Spinal cord (tissue), 10 donors: Measurements from ENCODE around the gene C9orf152. TPM values are rescaled to one million over a fixed set of nuclear protein-coding genes. Genes with fewer than 3 reads are reported as not detected.
A peak's percentile ranks its signal among the peaks of the same experiment; 100 is the strongest.
"Not testable (repeated sequence)": the region's sequence is repeated elsewhere in the genome, so short reads cannot be mapped to it uniquely, and the experiment has no call there.

ENCODE experiments used
- DNase-seq, 6 donors: peaks; one replicate each; pipeline versions ENCODE4 v3.0.0 to v3.0.0-alpha.2; 2013 to 2015; ENCODE audit warnings: low spot score in 6 of 6, low read depth in 4 of 6
- H3K27ac ChIP-seq: one replicate; pipeline ENCODE4 v1.5.1; 2013; ENCODE audit warnings: low read depth, low read length, control low read depth
- H3K27me3 ChIP-seq: one replicate; pipeline ENCODE4 v1.6.1; 2013; ENCODE audit warnings: low read length; ENCODE audit not compliant: control insufficient read depth, insufficient read depth
- H3K36me3 ChIP-seq: one replicate; pipeline ENCODE4 v1.6.1; 2013; ENCODE audit warnings: low read length; ENCODE audit not compliant: control insufficient read depth, insufficient read depth
- H3K4me1 ChIP-seq: one replicate; pipeline ENCODE4 v1.6.1; 2013; ENCODE audit warnings: low read length; ENCODE audit not compliant: control insufficient read depth, insufficient read depth
- H3K4me3 ChIP-seq: one replicate; pipeline ENCODE4 v1.5.1; 2013; ENCODE audit warnings: low read depth, low read length, control low read depth
- H3K9me3 ChIP-seq: one replicate; pipeline ENCODE4 v1.6.1; 2013; ENCODE audit warnings: low read length; ENCODE audit not compliant: control insufficient read depth, insufficient read depth
- WGBS: methylation state at CpG from one replicate; pipeline ENCODE4 v1.1.5; 2013; ENCODE audit warnings: missing lambda C conversion rate; ENCODE audit not compliant: insufficient coverage; 5-methylcytosine and 5-hydroxymethylcytosine counted together
- polyA plus RNA-seq, 2 donors: library from polyadenylated mRNA; unstranded; fragments of 120-200 nt; gene quantifications; one replicate each; pipeline ENCODE4 v1.2.1, GENCODE V29; 2013; ENCODE audit not compliant: insufficient read length in 2 of 2
- total RNA-seq, 2 donors: library from RNA; depleted of rRNA in 1 of 2; stranded (reverse); fragments of 120-200 nt in 1 of 2; fragments of >200 nt in 1 of 2; gene quantifications; one replicate each; pipeline versions ENCODE4 v1.2.3 to v1.2.4, GENCODE V29; 2013 to 2014
- donor health status: healthy.

Gene C9orf152
- total and polyA plus RNA-seq, 4 donors: 0.08 TPM; not detected in 3

DNA sequence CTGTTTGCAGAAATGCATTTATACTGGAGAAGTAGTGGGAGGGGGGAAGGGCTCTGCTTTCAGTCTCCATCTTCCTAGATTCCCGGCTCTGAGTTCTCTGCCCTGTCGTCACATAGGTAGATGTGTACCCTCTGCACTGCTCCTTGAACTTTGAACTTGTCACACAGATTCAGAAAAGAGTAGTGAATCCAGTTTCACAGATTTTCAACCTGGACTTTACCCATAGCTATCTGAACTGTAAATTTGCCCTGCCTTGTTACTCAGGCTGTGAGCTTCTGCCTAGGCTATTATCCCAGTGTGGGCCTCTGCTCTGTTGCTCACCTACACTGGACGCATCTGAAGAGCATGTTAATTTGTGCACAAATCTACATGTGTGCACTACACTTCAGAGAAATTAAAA is 12.8 kb upstream of the C9orf152 start:
- no peaks in the 10 kb centered on the region for H3K36me3 ChIP-seq
- WGBS: 86% methylated on average over 2 of the region's 3 CpGs
- H3K27ac ChIP-seq: no peak overlapping the region
- no peaks in the 10 kb centered on the region for H3K27me3 ChIP-seq
- peaks cover 2% of the 10 kb centered on the region for H3K4me1 ChIP-seq
- H3K4me3 ChIP-seq: no peak overlapping the region
- DNase-seq: no peak
- H3K9me3 ChIP-seq: no peaks in the 10 kb centered on the region

DNA sequence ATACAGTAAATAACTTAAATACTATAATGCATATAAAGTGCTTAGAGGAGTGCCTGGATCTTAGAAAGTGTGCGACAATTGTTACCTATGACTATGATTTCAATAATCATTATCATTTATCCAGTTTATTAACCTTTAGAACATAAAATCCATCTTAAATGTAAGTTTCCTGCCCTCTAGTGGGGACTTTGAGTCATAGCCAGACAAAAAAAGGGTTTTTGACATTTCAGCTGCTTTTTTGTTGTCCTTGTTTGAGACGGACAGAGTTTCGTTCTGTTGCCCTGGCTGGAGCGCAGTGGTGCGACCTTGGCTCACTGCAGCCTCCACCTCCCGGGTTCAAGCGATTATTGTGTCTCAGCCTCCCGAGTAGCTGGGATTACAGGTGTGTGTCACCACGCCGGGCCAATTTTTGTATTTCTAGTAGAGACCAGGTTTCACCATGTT is 9.7 kb upstream of the C9orf152 start:
- DNase-seq: peak in 5 of 6 donors; percentile 7 to 77 (median 25)
- H3K4me1 ChIP-seq: peaks cover 2% of the 10 kb centered on the region
- no peak overlapping the region for H3K27ac ChIP-seq
- no peaks in the 10 kb centered on the region for H3K27me3 ChIP-seq
- H3K9me3 ChIP-seq: no peaks in the 10 kb centered on the region
- H3K36me3 ChIP-seq: no peaks in the 10 kb centered on the region
- no peak overlapping the region for H3K4me3 ChIP-seq
- WGBS: 36% methylated on average over 9 of the region's 10 CpGs

DNA sequence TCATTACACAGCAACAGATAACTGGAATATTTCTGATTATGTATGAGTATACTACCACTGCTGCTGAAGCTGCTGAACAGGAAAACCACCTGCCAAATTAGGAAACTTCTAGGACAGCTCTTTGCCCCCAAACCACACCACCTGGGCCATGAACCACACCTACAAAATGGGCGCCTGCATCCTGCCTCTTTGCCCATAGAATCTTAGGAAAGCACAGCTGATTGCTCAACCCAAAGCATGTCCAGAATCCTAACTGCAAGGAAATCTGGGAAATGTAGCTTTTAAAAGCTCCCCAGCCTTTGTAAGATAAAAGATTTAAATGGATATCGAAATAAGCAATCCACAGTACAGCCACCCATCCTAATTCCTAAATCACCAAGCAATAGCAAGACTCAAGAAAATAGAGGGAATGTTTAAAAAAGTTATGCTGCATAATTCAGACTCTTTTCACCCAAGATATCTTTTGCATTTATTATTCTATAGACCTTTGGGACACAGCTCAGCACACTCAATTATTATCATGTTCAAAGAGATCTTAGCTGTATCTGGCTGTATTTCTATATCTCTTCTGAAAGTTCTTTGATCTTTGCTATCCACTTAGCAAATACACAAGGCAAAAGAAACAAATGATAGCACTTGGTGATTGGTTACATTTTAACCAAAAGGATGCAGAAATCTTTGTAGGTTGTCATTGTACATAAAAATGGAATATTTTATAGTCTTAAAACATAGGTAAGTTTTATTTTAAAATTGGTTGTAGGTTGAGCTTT is 6.8 kb upstream of the C9orf152 start:
- H3K36me3 ChIP-seq: no peaks in the 10 kb centered on the region
- H3K9me3 ChIP-seq: no peaks in the 10 kb centered on the region
- no peaks in the 10 kb centered on the region for H3K27me3 ChIP-seq
- no peak for DNase-seq
- H3K27ac ChIP-seq: no peak overlapping the region
- H3K4me3 ChIP-seq: no peak overlapping the region
- H3K4me1 ChIP-seq: peaks cover 2% of the 10 kb centered on the region
- WGBS: 60% methylated on average over 1 of the region's 2 CpGs

DNA sequence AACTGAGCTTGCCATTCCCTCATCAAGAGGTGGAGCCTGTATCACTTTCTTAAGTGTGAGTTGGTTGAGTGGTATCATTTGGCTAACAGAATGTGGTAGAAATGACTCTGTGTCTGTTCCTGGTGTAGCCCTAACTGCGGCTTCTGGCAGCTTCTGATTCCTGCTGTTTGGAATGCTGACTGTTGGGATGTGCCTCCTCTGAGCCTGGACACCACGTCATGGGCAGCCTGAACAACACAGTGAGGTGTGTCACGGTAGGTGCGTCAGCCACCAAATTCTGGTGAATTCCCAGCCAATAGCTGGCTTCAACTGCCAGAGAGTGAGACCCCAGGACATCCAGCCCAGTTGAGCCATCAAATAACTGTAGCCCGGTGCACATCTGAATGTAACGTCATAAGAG is 6.1 kb upstream of the C9orf152 start:
- no peak overlapping the region for H3K4me3 ChIP-seq
- H3K27me3 ChIP-seq: no peaks in the 10 kb centered on the region
- no peaks in the 10 kb centered on the region for H3K9me3 ChIP-seq
- no peaks in the 10 kb centered on the region for H3K36me3 ChIP-seq
- H3K4me1 ChIP-seq: peaks cover 2% of the 10 kb centered on the region
- no peak for DNase-seq
- H3K27ac ChIP-seq: no peak overlapping the region
- 85% methylated on average over 6 of the region's 6 CpGs for WGBS

DNA sequence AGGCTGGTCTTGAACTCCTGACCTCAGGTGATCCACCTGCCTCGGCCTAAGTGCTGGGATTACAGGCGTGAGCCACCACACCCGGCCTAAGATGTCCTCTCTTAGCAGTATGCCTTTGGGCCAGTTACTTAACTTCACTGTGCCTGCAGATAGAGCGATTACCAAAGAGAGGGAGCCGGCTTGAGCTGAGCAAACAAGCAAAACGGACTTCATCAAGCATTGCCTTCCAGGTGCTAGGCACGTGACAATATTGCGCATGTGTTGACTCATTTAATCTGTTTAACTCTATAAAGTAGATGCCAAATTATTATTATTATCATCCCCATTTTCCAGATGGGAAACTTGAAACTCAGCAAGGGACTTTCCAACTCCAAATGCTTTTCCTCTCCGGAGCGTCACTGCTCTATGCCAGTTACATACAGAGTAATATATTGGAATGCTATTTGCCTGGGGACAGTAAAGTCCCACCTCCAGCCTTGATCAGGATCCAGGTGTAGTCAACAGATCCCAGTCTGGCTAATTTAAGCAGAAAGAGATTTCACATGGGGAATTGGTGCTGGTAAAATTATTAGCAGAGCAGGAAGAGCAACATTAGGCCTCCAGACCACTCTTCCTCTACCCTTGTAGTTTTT is 5.6 kb upstream of the C9orf152 start:
- no peak for DNase-seq
- Histone ChIP-seq H3K9me3 (no peaks in the 10 kb centered on the region), H3K4me3 (no peak overlapping the region), H3K4me1 (peaks cover 2% of the 10 kb centered on the region), H3K36me3 (no peaks in the 10 kb centered on the region), H3K27ac (no peak overlapping the region), H3K27me3 (no peaks in the 10 kb centered on the region)
- 95% methylated on average over 4 of the region's 10 CpGs for WGBS

DNA sequence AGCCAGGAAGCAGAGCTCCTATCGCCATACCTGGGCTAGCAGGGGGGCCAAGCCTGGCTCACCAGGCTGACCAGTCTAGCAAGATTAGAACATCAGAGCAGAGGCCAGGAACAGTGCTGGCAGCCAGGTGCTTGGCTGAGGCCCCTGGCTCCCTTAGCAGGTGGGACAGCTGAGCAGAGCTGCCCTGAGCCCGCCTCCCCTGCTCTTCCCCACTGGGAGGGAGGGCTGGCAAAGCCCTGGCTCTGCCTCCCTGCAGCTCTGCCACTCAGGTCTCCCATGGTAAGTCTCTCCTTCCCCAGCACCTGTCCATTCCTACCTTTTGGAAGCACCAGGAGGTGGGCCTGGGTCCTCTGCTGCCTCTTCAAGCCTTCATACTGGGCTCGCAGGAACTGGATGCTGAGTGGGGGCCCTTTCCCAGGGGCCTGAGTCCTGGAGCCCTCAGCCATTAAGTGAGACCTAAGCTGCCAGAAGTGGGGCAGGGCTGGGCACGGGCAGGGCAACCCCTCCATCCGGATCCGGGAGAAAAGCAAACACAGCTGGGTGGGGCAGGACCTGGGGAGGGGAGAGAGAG is 803 bp downstream of the C9orf152 start:
- Histone ChIP-seq H3K4me3 (no peak overlapping the region), H3K9me3 (no peaks in the 10 kb centered on the region), H3K4me1 (no peaks in the 10 kb centered on the region), H3K27ac (no peak overlapping the region), H3K27me3 (no peaks in the 10 kb centered on the region), H3K36me3 (no peaks in the 10 kb centered on the region)
- DNase-seq: no peak
- 67% methylated on average over 6 of the region's 6 CpGs for WGBS

DNA sequence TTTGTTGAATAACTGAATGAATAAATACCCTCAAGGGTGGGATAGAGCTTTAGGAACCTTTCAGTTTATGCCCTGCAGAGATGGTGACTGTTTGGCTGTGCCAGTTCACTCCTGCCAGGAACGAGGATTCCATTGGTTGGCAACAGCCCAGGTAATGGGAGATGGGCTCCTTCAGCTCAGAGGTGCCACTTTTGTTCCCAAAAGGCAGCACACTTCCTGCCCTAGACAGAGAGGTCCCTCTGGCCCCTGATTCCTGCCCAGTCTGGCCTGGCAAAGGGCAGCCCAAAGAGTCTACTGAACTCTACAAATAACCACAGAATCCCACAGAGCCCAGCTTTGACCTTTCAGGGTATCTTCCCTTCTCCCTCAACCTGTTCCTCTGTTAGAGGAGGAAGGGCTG is 1.6 kb downstream of the C9orf152 start:
- no peak overlapping the region for H3K27ac ChIP-seq
- DNase-seq: no peak
- H3K27me3 ChIP-seq: no peaks in the 10 kb centered on the region
- no peaks in the 10 kb centered on the region for H3K4me1 ChIP-seq
- WGBS: 67% methylated on average over 1 of the region's 1 CpG
- H3K9me3 ChIP-seq: no peaks in the 10 kb centered on the region
- H3K36me3 ChIP-seq: no peaks in the 10 kb centered on the region
- no peak overlapping the region for H3K4me3 ChIP-seq

DNA sequence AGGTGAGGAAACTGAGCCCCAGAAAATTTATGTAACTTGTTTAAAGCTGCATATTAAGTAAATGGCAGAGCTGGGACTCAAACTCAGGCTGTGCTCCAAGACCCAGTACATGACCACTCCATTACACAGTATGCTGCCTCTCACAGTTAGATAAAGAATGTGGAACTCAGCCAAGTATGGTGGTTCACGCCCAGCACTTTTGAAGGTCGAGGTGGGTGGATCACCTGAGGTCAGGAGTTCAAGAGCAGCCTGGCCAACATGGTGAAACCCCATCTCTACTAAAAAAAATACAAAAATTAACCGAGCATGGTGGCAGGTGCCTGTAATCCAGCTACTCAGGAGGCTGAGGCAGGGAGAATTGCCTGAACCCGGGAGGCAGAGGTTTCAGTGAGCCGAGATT is 2.3 kb downstream of the C9orf152 start:
- DNase-seq, H3K36me3 ChIP-seq, H3K27me3 ChIP-seq, H3K4me1 ChIP-seq, H3K9me3 ChIP-seq, H3K27ac ChIP-seq, H3K4me3 ChIP-seq: not testable (repeated sequence)
- WGBS: 86% methylated on average over 5 of the region's 5 CpGs

DNA sequence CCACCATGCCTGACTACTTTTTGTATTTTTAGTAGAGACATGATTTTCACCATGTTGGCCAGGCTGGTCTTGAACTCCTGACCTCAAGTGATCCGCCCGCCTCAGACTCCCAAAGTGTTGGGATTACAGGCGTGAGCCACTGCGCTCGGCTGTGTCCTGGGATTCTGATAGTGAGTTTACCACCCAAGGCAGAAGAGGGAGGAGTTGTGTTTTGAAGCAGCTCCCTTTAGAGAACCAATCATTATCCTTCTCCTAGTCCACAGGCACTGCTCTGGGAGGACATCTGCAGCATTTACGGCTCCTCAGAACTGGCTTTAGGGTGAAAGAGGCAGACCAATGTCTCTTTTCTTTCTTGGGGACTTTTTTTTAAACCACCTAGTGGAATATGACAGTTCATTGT is 5.7 kb downstream of the C9orf152 start:
- Histone ChIP-seq H3K36me3 (no peaks in the 10 kb centered on the region), H3K4me1 (peaks cover 4% of the 10 kb centered on the region), H3K4me3 (no peak overlapping the region), H3K27me3 (no peaks in the 10 kb centered on the region), H3K9me3 (no peaks in the 10 kb centered on the region), H3K27ac (no peak overlapping the region)
- DNase-seq: no peak
- WGBS: 69% methylated on average over 2 of the region's 6 CpGs

DNA sequence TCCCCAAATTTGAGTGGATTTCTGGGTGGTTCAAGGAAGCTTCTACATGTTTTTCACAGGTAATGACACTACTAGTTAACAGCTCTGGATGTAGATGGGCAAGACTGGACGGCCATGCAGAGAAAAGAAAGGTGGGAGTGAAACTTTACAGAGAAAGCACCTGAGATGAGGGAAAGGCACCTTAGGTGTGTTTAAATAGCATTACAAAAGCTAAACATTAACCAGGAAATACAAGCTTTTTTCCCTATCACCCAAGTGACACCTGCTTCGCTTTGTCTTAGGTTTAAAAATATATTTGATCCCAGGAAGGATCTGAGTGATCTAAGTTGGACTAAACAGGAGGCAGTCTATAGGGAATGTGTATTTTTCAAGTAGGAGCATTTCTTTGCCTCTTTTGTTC is 8.3 kb downstream of the C9orf152 start:
- DNase-seq: no peak
- Histone ChIP-seq H3K27ac (no peak overlapping the region), H3K27me3 (no peaks in the 10 kb centered on the region), H3K4me3 (no peak overlapping the region), H3K4me1 (peaks cover 4% of the 10 kb centered on the region), H3K36me3 (no peaks in the 10 kb centered on the region), H3K9me3 (no peaks in the 10 kb centered on the region)
- WGBS: no CpG with 5 or more reads among the region's 2 CpGs
